Fibroblast of the aortic adventitia (primary cell): ENCODE measurements around the gene CDKN2C. TPM values are rescaled to one million over a fixed set of nuclear protein-coding genes. Genes with fewer than 3 reads are reported as not detected.
A peak's percentile ranks its signal among the peaks of the same experiment; 100 is the strongest.

Source experiments
- DNase-seq: peaks from one replicate; pipeline ENCODE4 v3.0.0-alpha.2; 2010; ENCODE audit warnings: low read depth
- H3K4me3 ChIP-seq: 2 replicates; pipeline ENCODE4 v1.5.1; 2011; ENCODE audit warnings: low read depth, mild to moderate bottlenecking, control low read depth, low read length, moderate library complexity
- CTCF ChIP-seq: IDR thresholded peaks from 2 replicates; pipeline ENCODE4 v1.5.1; 2011; ENCODE audit warnings: mild to moderate bottlenecking, low read length, control low read depth, inconsistent platforms; ENCODE audit not compliant: insufficient read depth
- total RNA-seq: library from RNA; depleted of rRNA; stranded (reverse); fragments of >200 nt; gene quantifications from 2 replicates; pipeline ENCODE4 v1.2.3, GENCODE V29; 2012; ENCODE audit warnings: low replicate concordance

Gene CDKN2C
- 15.3 and 34.1 TPM in 2 replicates for total RNA-seq

- H3K4me3 ChIP-seq = peak within 1 kb of the TSS; percentile 97
Measured at GRCh38 chr1:50969611-50970508, at the start of gene CDKN2C. Gene CDKN2C (plus strand): TSS chr1:50970245. CDS start chr1:50970369, 124 bp downstream.

GRCh38 chr1:50920409-50920808 is 49.6 kb upstream of the CDKN2C start:
- no peak overlapping the region for H3K4me3 ChIP-seq
- DNase-seq = no peak
- no peak for TF ChIP-seq CTCF

More at GRCh38 chr1:50969611-50970508, at the start of gene CDKN2C:
- TF ChIP-seq CTCF = peak; percentile 9
- DNase-seq = peak; percentile 92

DNA sequence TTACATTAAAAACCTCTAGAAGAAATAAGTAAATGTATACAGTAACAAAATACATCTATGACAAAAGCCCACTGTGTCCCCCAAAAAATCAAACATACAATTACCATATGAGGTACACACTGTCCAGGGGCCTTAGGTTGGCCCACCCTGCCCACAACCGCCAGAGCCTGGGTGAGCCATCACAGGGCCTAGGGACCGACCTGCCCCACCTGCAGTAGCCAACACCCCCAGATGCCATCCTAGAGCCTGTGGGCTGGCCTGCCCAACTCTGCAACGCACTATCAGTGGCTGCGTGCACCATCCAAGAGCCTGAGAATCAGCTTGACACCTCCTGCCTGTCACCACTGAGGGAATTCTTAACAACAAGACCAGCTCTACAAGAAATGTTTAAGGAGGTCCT is 49.0 kb upstream of the CDKN2C start:
- H3K4me3 ChIP-seq = no peak overlapping the region
- TF ChIP-seq CTCF = no peak
- no peak for DNase-seq

DNA sequence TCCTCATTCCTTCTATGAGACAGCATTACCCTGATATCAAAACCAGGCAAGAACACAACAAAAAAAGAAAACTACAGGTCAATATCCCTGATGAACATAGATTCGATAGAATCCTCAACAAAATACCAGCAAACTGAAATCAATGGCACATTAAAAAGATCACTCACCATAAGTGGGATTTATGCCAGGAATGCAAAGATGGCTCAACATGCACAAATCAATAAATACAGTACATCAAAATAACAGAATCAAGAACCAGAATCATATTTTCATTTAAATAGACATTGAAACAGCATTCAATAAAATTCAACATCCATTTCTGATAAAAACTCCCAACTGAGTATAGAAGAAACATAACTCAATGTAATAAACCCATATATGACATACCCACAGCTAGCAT is 46.5 kb upstream of the CDKN2C start:
- no peak for TF ChIP-seq CTCF
- DNase-seq = no peak
- no peak overlapping the region for H3K4me3 ChIP-seq

DNA sequence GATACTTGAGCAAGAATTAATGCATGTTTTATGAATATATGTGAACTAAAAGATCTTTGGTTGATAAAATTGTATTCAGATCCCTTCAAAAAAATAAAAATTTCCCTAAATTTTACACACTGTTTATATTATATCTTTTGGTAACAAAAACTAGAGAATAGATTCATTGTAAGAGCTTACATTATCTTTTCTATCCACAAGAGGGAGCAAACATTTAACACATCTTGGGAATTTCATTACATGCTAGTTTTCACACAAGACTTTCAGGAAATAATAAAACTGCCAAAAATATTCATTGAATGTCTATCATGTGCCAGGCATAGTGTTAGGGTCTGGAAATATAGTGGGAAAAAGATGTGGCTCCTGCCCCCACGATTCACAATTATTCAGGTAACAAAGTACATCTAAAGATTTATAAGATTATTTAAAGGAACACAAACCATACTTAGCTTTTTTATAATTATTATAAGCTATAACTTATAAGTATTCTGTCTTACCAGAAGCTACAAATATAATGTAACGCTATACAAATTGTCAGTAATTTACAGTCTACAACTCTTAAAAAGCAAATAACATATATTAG is 40.6 kb upstream of the CDKN2C start:
- peak; percentile 69 for DNase-seq
- peak; percentile 55 for TF ChIP-seq CTCF
- no peak overlapping the region for H3K4me3 ChIP-seq

DNA sequence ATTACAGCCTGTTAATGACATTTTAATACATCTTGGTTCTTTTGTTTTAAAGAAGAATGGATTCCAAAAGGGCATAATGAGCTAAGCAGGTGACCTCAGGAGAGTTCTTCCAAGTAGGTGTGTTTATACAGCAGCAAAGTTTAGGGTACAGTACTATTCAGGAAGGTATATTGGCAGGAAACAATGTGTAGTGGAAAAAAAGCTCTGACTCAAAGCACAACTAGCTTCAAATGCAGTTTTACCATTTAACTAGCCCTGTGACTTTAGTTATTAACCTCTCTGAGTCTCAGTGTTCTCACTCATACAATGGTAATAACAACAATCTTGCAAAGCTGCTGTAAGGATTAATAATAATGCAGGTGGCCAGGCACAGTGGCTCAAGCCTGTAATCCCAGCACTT is 39.9 kb upstream of the CDKN2C start:
- no peak for TF ChIP-seq CTCF
- H3K4me3 ChIP-seq = no peak overlapping the region
- DNase-seq = no peak
